Measurements from ENCODE around the gene P2RY2.

GRCh38 chr11:73245461-73245860 lies 27.4 kb downstream of the P2RY2 start:
- TF ChIP-seq CTCF (IDR thresholded peaks at IDR 0.05; ENCODE audit: insufficient read depth, low read length) (no peak), POLR2AphosphoS5 (IDR thresholded peaks at IDR 0.05; ENCODE audit: low read depth) (no peak), GABPA (IDR thresholded peaks at IDR 0.05; ENCODE audit: low read depth) (no peak)
